BJ (cell line): ENCODE results near the gene DCPS. TPM values are rescaled to one million over a fixed set of nuclear protein-coding genes. Genes with fewer than 3 reads are reported as not detected.

Experiments
- CTCF ChIA-PET: fragments of 350-600 bp; formaldehyde crosslinking; extraction: SDS; loops from one replicate; lab custom pipeline; 2021; ENCODE audit warnings: antibody characterized with exemption, inconsistent platforms; lab: Yijun Ruan, JAX
- POLR2A ChIA-PET: fragments of 300-600 bp; sonication (Branson Sonifier 250); formaldehyde crosslinking; extraction: SDS; loops from one replicate; lab custom pipeline; 2021; ENCODE audit warnings: antibody characterized with exemption; lab: Charles Lee
- DNase-seq: peaks from one replicate; pipeline ENCODE4 v3.0.0-alpha.2; 2011; ENCODE audit warnings: low read depth
- H3K27me3 ChIP-seq: 2 replicates; pipeline ENCODE4 v1.6.0; 2011; ENCODE audit warnings: low read length; ENCODE audit not compliant: control insufficient read depth, insufficient read depth
- H3K36me3 ChIP-seq: 2 replicates; pipeline ENCODE4 v1.5.1; 2011; ENCODE audit warnings: low read length; ENCODE audit not compliant: control insufficient read depth, insufficient read depth
- H3K4me3 ChIP-seq: 2 replicates; pipeline ENCODE4 v1.5.1; 2011; ENCODE audit warnings: low read depth, mild to moderate bottlenecking, control low read depth, low read length
- polyA plus RNA-seq: library from polyadenylated mRNA; depleted of rRNA; stranded (reverse); fragments of >200 nt; gene quantifications from 2 replicates; pipeline ENCODE4 v1.2.3, GENCODE V29; 2011
- TF ChIP-seq, protein P1 (sequence below): IDR thresholded peaks from 2 replicates; pipeline ENCODE4 v1.5.1; 2011; ENCODE audit warnings: low read depth, mild to moderate bottlenecking, control low read depth, inconsistent platforms, low read length, moderate library complexity; ENCODE audit not compliant: insufficient read depth

Gene DCPS
- polyA plus RNA-seq, 1 experiment: 23.5 TPM

- no peak overlapping the region for H3K4me3 ChIP-seq
- CTCF ChIA-PET: interaction anchor here (0.7 to 1.6 kb wide), 7 partner anchors 10 to 82 kb away, joined by 3 to 8 read pairs (median 4); no protein-coding TSS in a partner anchor
- POLR2A ChIA-PET: no interaction called here
- TF ChIP-seq, protein P1, sequence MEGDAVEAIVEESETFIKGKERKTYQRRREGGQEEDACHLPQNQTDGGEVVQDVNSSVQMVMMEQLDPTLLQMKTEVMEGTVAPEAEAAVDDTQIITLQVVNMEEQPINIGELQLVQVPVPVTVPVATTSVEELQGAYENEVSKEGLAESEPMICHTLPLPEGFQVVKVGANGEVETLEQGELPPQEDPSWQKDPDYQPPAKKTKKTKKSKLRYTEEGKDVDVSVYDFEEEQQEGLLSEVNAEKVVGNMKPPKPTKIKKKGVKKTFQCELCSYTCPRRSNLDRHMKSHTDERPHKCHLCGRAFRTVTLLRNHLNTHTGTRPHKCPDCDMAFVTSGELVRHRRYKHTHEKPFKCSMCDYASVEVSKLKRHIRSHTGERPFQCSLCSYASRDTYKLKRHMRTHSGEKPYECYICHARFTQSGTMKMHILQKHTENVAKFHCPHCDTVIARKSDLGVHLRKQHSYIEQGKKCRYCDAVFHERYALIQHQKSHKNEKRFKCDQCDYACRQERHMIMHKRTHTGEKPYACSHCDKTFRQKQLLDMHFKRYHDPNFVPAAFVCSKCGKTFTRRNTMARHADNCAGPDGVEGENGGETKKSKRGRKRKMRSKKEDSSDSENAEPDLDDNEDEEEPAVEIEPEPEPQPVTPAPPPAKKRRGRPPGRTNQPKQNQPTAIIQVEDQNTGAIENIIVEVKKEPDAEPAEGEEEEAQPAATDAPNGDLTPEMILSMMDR: no peak
- H3K36me3 ChIP-seq: no peaks in the 10 kb centered on the region; the same call in 1 of the 2 replicates
- H3K27me3 ChIP-seq: no peaks in the 10 kb centered on the region
- no peak for DNase-seq
Observed at GRCh38 chr11:126358763-126359160, 54.9 kb downstream of the DCPS start.

- Histone ChIP-seq H3K27me3 (no peaks in the 10 kb centered on the region), H3K36me3 (no peaks in the 10 kb centered on the region; the same call in 1 of the 2 replicates), H3K4me3 (no peak overlapping the region)
- TF ChIP-seq, protein P1: peak; percentile 51
- DNase-seq: no peak
- ChIA-PET CTCF (interaction anchor here (0.8 to 1.6 kb wide), 7 partner anchors 11 to 81 kb away, joined by 3 to 8 read pairs (median 4); no protein-coding TSS in a partner anchor), POLR2A (no interaction called here)
Observed at GRCh38 chr11:126359431-126360048, 55.7 kb downstream of the DCPS start.

- POLR2A ChIA-PET: no interaction called here
- TF ChIP-seq, protein P1: no peak
- Histone ChIP-seq H3K4me3 (no peak overlapping the region), H3K36me3 (no peaks in the 10 kb centered on the region; the same call in 1 of the 2 replicates), H3K27me3 (no peaks in the 10 kb centered on the region)
- no peak for DNase-seq
- CTCF ChIA-PET: interaction anchor here (0.8 to 1.5 kb wide), 4 partner anchors 10 to 81 kb away, joined by 3 to 8 read pairs (median 4); no protein-coding TSS in a partner anchor
Observed at GRCh38 chr11:126360049-126360446, 56.2 kb downstream of the DCPS start.

DNA sequence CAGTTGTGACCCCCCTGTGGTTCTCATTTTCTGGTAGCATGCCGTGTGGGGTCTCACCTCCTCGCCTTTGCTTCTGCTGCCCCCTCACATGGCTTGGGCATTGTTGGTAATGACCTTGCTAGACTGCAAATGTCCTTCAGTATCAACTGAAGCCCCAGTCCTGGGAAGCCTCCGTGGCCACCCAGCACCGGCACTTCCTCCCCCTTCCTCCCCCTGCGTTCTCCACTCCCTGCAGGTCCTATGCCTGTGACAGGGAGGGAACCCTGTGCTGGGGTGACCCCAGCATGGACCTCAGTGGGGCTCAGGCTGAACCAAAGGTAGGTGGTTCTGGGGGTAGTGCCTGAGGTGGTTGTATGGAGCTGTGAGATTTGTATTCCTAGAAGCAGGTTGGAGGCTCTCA, 57.5 kb downstream of the DCPS start:
- DNase-seq: no peak
- TF ChIP-seq, protein P1: no peak
- ChIA-PET CTCF (no interaction called here), POLR2A (no interaction called here)
- Histone ChIP-seq H3K27me3 (no peaks in the 10 kb centered on the region), H3K36me3 (no peaks in the 10 kb centered on the region; the same call in 1 of the 2 replicates), H3K4me3 (no peak overlapping the region)

DNA sequence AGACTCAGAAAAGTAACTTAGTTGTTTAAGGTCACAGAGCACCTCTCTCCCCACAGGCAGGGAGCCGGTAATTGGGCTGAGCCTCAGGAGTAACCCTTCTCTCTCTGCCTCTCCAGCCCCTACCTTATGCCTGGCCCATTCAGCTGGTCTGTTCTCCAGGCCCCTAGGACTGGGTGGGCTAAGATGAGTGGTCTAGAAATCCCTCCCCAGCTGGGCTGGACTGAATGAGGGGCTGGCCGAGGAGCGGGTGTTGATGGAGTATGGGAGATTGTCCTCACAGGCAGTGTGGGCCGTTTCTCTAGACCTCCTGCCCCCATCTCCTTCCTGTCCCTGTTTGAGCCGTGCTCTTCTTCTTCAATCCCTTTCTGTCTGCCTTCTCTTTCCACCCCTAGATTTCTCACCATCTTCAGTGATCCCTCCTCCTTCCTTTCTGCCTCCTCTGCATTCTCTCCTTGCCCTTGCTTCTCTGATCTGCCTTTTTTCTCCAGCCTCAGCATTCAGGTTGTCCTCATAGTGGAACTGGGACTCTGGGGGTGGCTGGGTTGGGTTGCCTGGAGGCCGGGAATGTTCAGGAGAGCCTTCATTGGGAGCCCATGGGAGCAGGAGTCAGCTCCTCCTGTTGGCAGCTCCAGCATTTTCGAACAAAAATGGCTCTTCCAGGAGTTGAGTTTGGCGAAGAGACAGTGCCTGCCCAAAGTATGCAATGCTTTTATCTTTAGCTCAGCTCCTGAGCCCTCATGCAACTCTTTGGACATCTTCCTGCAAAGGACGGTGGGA, 59.2 kb downstream of the DCPS start:
- CTCF ChIA-PET: interaction anchor here (1.1 kb wide), 1 partner anchor 52 kb away, joined by 9 read pairs; no protein-coding TSS in a partner anchor
- no peak for DNase-seq
- TF ChIP-seq, protein P1: no peak
- POLR2A ChIA-PET: interaction anchor here (0.6 kb wide), 1 partner anchor 9 kb away, joined by 4 read pairs; no protein-coding TSS in a partner anchor
- Histone ChIP-seq H3K36me3 (no peaks in the 10 kb centered on the region; the same call in 1 of the 2 replicates), H3K27me3 (no peaks in the 10 kb centered on the region), H3K4me3 (no peak overlapping the region)
